HG03064 (cell line): ENCODE results near the gene WFIKKN1.

Source experiments
- ATAC-seq: cut with Tn5 transposase; IDR thresholded peaks from one replicate; pipeline ENCODE4 v1.9.1; 2021; ENCODE audit warnings: low read depth; ENCODE audit not compliant: unreplicated experiment

Gene WFIKKN1

DNA sequence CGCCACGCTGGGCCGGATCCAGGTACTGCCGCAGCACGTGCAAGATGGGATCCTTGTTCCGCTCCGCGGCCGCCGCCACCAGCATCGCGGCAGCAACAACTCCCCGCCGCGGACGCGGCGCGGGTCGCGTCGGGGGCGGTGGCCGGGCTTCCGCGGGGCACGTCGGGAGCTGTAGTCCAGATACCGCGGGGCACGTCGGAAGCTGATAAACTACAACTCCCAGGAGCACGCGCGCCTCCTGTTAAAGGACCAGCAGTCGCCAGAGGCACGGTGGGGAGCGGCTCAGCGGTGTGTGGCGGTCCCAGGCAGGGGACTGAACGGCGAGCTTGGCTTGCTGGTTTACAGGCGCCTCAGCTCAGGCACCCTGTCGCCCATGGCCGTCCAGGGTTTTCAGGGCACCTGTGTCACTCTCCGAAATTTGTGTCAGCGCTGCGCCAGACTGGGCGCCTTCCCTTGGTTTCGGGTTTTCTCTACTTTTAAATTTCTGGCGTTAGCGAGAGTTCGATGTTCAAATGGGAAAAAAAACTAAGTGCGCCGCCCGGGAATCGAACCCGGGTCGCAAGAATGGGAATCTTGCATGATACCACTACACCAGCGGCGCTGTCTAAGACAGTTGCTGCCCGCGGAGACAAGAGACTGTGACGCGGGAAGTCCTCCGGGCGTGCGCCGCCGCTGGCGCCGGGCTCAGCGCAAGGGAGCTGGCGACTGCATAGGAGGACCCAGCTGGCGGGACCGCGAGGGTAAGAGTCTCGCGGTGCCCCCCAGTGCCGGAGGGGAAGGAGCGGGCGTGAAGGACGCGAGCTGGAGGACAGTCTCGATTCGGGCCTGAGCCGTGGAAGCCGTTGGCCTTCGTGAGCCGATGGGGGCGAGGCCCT is 5.7 kb downstream of the WFIKKN1 start, which contains the start of gene METTL26:
Gene METTL26, minus strand, starts transcription at position 100 of the 875 bp plus-strand sequence. Its CDS starts 15 bp downstream, at position 85.
- ATAC-seq, result peak; percentile 69

GRCh38 chr16:637081-638018 is 6.6 kb downstream of the WFIKKN1 start:
- no peak for ATAC-seq

GRCh38 chr16:638034-638543 is 7.3 kb downstream of the WFIKKN1 start:
- ATAC-seq, result no peak

- no peak for ATAC-seq
Measured at GRCh38 chr16:638836-639235, 8.1 kb downstream of the WFIKKN1 start.

DNA sequence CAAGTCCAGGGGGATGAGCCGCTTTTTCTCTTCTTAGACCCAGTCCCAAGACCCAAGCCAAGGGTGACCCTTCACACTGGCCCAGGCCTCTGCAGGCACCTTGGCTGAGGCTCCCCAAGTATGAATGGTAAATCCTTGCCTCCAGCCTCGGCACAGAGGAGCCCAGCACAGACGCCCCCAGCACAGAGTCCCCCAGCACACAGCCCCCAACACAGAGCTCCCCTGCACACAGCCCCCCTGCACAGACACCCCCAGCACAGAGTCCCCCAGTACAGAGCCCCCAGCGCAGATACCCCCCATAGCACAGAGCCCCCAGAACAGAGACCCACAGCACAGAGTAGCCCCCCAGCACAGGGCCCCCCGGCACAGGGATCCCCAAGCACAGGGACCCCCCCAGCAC is 9.8 kb downstream of the WFIKKN1 start:
- ATAC-seq, result no peak

- no peak for ATAC-seq
Measured at GRCh38 chr16:641326-642188, 10.8 kb downstream of the WFIKKN1 start, which contains the start of gene MCRIP2. Gene MCRIP2 (plus strand): TSS chr16:641828. CDS start chr16:641992, 164 bp downstream.

- no peak for ATAC-seq
Measured at GRCh38 chr16:642189-643049, 11.6 kb downstream of the WFIKKN1 start.

- ATAC-seq, result no peak
Measured at GRCh38 chr16:643050-643368, 12.2 kb downstream of the WFIKKN1 start.

GRCh38 chr16:644556-644955 is 13.8 kb downstream of the WFIKKN1 start:
- ATAC-seq, result no peak

- ATAC-seq, result no peak
Measured at GRCh38 chr16:645852-646678, 15.3 kb downstream of the WFIKKN1 start.

DNA sequence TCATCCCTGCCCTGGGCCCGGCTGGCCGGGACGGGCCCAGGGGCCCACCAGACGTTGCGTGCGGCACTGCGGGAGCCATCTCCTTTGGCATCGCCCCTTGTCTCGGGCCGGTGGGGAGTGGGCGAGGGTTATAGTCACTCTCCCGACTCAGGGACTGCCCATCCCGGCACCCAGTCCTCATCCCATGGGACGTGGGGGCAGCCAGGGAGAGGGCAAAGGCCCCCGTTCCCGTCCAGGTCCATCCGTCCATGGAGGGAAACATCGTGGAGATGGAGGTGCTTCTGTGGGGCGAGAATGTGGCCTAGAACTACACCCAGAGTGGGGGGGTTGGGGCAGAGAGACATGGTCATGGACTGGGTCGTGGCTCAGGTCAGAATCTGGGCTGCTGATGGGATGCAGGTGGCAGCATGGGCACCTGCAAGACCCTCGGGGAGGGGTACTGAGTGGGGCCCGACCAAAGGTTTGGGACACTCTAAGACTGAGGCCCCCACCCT is 15.9 kb downstream of the WFIKKN1 start:
- no peak for ATAC-seq

- ATAC-seq, result no peak
Measured at GRCh38 chr16:647173-647902, 16.6 kb downstream of the WFIKKN1 start.

- no peak for ATAC-seq
Measured at GRCh38 chr16:648071-648780, 17.4 kb downstream of the WFIKKN1 start.

GRCh38 chr16:648781-649589 is 18.2 kb downstream of the WFIKKN1 start, which contains the start of gene WDR90:
Gene WDR90 (plus strand): TSS chr16:649365. CDS start chr16:649417, 52 bp downstream.
- ATAC-seq, result peak; percentile 68

- no peak for ATAC-seq
Measured at GRCh38 chr16:649631-650030, 18.8 kb downstream of the WFIKKN1 start.

DNA sequence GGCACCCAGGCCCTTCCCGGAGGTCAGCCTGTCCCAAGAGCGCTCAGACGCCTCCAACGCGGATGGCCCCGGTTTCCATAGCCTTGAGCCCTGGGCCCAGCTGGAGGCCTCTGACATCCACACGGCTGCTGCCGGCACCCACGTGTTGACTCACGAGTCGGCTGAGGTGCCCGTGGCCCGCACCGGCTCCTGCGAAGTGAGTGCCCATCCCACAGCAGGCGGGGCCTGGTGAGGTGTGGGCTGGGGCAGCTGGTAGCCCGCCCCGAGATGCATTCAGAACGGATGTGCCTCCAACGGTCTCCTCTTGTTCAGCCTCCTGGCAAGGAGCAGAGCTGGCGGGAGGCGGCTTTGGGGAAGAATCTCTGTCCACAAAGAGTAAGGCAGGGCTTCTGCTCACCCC is 21.1 kb downstream of the WFIKKN1 start:
- no peak for ATAC-seq
